Smooth muscle cell (in vitro differentiated cells): ENCODE results near the gene COMMD10. TPM values are rescaled to one million over a fixed set of nuclear protein-coding genes. Genes with fewer than 3 reads are reported as not detected.

Source experiments
- DNase-seq: peaks from one replicate; lab custom pipeline; 2025; ENCODE audit not compliant: unreplicated experiment; lab: John Stamatoyannopoulos, UW
- H2AFZ ChIP-seq: fragments of 200-600 bp; sonication (generic); 2 replicates; pipeline ENCODE4 v1.6.0; 2016; ENCODE audit warnings: antibody characterized with exemption, low read depth, mild to moderate bottlenecking
- H3F3A ChIP-seq: fragments of 200-600 bp; sonication (generic); 2 replicates; pipeline ENCODE4 v1.6.0; 2017; ENCODE audit warnings: antibody characterized with exemption, low read depth
- H3K27ac ChIP-seq: fragments of 200-600 bp; sonication (generic); 2 replicates; pipeline ENCODE4 v1.5.1; 2016; ENCODE audit warnings: low read depth, mild to moderate bottlenecking
- H3K27me3 ChIP-seq: fragments of 200-600 bp; sonication (generic); 2 replicates; pipeline ENCODE4 v1.6.1; 2016; ENCODE audit warnings: low read depth, mild to moderate bottlenecking
- H3K36me3 ChIP-seq: fragments of 200-600 bp; sonication (generic); 2 replicates; pipeline ENCODE4 v1.5.1; 2016; ENCODE audit warnings: low read depth
- H3K4me1 ChIP-seq: fragments of 200-600 bp; sonication (generic); 2 replicates; pipeline ENCODE4 v1.5.1; 2016; ENCODE audit warnings: low read depth
- H3K4me2 ChIP-seq: fragments of 200-600 bp; sonication (generic); 2 replicates; pipeline ENCODE4 v1.6.0; 2016; ENCODE audit warnings: mild to moderate bottlenecking
- H3K4me3 ChIP-seq: fragments of 200-600 bp; sonication (generic); 2 replicates; pipeline ENCODE4 v1.5.1; 2016; ENCODE audit warnings: mild to moderate bottlenecking
- H3K79me2 ChIP-seq: fragments of 200-600 bp; sonication (generic); 2 replicates; pipeline ENCODE4 v1.6.0; 2016; ENCODE audit warnings: low read depth, mild to moderate bottlenecking
- H3K9ac ChIP-seq: fragments of 200-600 bp; sonication (generic); 2 replicates; pipeline ENCODE4 v1.6.0; 2016; ENCODE audit warnings: low read depth
- H3K9me3 ChIP-seq: fragments of 200-600 bp; sonication (generic); replicated peaks from 2 replicates; pipeline ENCODE4 v1.5.1; 2016; ENCODE audit warnings: low read depth
- H4K20me1 ChIP-seq: fragments of 200-600 bp; sonication (generic); 2 replicates; pipeline ENCODE4 v1.6.0; 2016; ENCODE audit warnings: low read depth
- CTCF ChIP-seq: fragments of 200-600 bp; sonication (generic); IDR thresholded peaks from 2 replicates; pipeline ENCODE4 v1.5.1; 2017; ENCODE audit warnings: borderline replicate concordance, mild to moderate bottlenecking, antibody characterized with exemption; ENCODE audit not compliant: insufficient read depth, poor library complexity, severe bottlenecking
- WGBS: methylation state at CpG from one replicate; pipeline ENCODE4 v1.1.7; 2016; ENCODE audit warnings: low lambda C conversion rate; 5-methylcytosine and 5-hydroxymethylcytosine counted together
- polyA plus RNA-seq: library from polyadenylated mRNA; unstranded; fragments of >200 nt; fragmentation: Nextera tagmentation; extraction: Ambion mirVana; gene quantifications from 2 replicates; pipeline ENCODE4 v1.2.1, GENCODE V29; 2016
- total RNA-seq: library from RNA; depleted of rRNA; stranded (reverse); fragments of >200 nt; gene quantifications from 2 replicates; pipeline ENCODE4 v1.2.3, GENCODE V29; 2014

Gene COMMD10
- total and polyA plus RNA-seq, 2 experiments from 2014 or later, result 28.4 to 40.4 TPM

GRCh38 chr5:116315531-116315930 lies 230.7 kb downstream of the COMMD10 start:
- 59% methylated on average over 2 of the region's 2 CpGs for WGBS
- H3K27ac ChIP-seq, result no peak overlapping the region
- no peaks in the 10 kb centered on the region for H3K9me3 ChIP-seq
- H3K36me3 ChIP-seq, result peaks cover 7% of the 10 kb centered on the region
- no peaks in the 10 kb centered on the region for H3K79me2 ChIP-seq
- no peak for DNase-seq
- H3K4me2 ChIP-seq, result no peak overlapping the region
- H3F3A ChIP-seq, result no peaks in the 10 kb centered on the region
- H3K27me3 ChIP-seq, result no peaks in the 10 kb centered on the region
- H4K20me1 ChIP-seq, result no peaks in the 10 kb centered on the region
- TF ChIP-seq CTCF, result no peak
- no peaks in the 10 kb centered on the region for H3K4me1 ChIP-seq
- H3K4me3 ChIP-seq, result no peak overlapping the region
- H2AFZ ChIP-seq, result no peak overlapping the region
- no peak overlapping the region for H3K9ac ChIP-seq

- Histone ChIP-seq H3K4me1 (no peaks in the 10 kb centered on the region), H3K27ac (no peak overlapping the region), H2AFZ (no peak overlapping the region), H4K20me1 (no peaks in the 10 kb centered on the region), H3K27me3 (no peaks in the 10 kb centered on the region), H3K9me3 (no peaks in the 10 kb centered on the region), H3K4me3 (no peak overlapping the region), H3F3A (no peaks in the 10 kb centered on the region), H3K36me3 (peaks cover 7% of the 10 kb centered on the region), H3K9ac (no peak overlapping the region), H3K79me2 (no peaks in the 10 kb centered on the region), H3K4me2 (no peak overlapping the region)
- 96% methylated on average over 4 of the region's 4 CpGs for WGBS
- TF ChIP-seq CTCF, result no peak
- no peak for DNase-seq
Measured at GRCh38 chr5:116318091-116318854, 233.4 kb downstream of the COMMD10 start.

- no peak overlapping the region for H3K9ac ChIP-seq
- H3K4me2 ChIP-seq, result no peak overlapping the region
- H3K4me3 ChIP-seq, result no peak overlapping the region
- H3K4me1 ChIP-seq, result no peaks in the 10 kb centered on the region
- H3F3A ChIP-seq, result no peaks in the 10 kb centered on the region
- TF ChIP-seq CTCF, result no peak
- no peak overlapping the region for H2AFZ ChIP-seq
- DNase-seq, result no peak
- no peak overlapping the region for H3K27ac ChIP-seq
- H3K27me3 ChIP-seq, result no peaks in the 10 kb centered on the region
- no peaks in the 10 kb centered on the region for H4K20me1 ChIP-seq
- no peaks in the 10 kb centered on the region for H3K79me2 ChIP-seq
- H3K9me3 ChIP-seq, result no peaks in the 10 kb centered on the region
- peaks cover 7% of the 10 kb centered on the region for H3K36me3 ChIP-seq
Measured at GRCh38 chr5:116320486-116320885, 235.7 kb downstream of the COMMD10 start.

- no peak for TF ChIP-seq CTCF
- Histone ChIP-seq H3K9ac (no peak overlapping the region), H3F3A (no peaks in the 10 kb centered on the region), H3K4me3 (no peak overlapping the region), H3K36me3 (peaks cover 3% of the 10 kb centered on the region), H3K27me3 (no peaks in the 10 kb centered on the region), H3K4me2 (no peak overlapping the region), H3K79me2 (no peaks in the 10 kb centered on the region), H4K20me1 (no peaks in the 10 kb centered on the region), H3K9me3 (no peaks in the 10 kb centered on the region), H3K4me1 (no peaks in the 10 kb centered on the region), H3K27ac (no peak overlapping the region), H2AFZ (no peak overlapping the region)
- no peak for DNase-seq
- 97% methylated on average over 5 of the region's 5 CpGs for WGBS
Measured at GRCh38 chr5:116329503-116329902, 244.7 kb downstream of the COMMD10 start.
